Activated T-cell treated with anti-CD3 and anti-CD28 coated beads, Interleukin-2, amount 50 U/mL, for 72 hours (primary cell): Measurements from ENCODE around the gene PIAS4. TPM values are rescaled to one million over a fixed set of nuclear protein-coding genes. Genes with fewer than 3 reads are reported as not detected.
"Not testable (repeated sequence)": the region's sequence is repeated elsewhere in the genome, so short reads cannot be mapped to it uniquely, and the experiment has no call there.

Experiments
- ATAC-seq, 2 donors: fragments of 150-1000 bp; cut with Tn5 transposase; replicated peaks in 1 of 2; 2 replicates each; pipeline ENCODE4 v1.10.0; 2021; ENCODE audit warnings: moderate library complexity in 2 of 2, mild to moderate bottlenecking in 1 of 2
- DNase-seq, 2 donors: peaks; one replicate each; pipeline ENCODE4 v3.0.0; 2021 to 2022; ENCODE audit warnings: mixed read lengths in 1 of 2
- H3K27ac Mint-ChIP-seq: one replicate; pipeline ENCODE4 v1.8.0; 2022; ENCODE audit warnings: mild to moderate bottlenecking, moderate library complexity, mixed read lengths
- H3K27me3 Mint-ChIP-seq: one replicate; pipeline ENCODE4 v1.8.0; 2022; ENCODE audit warnings: low read depth, mixed read lengths
- H3K36me3 Mint-ChIP-seq, 2 donors: one replicate each; pipeline ENCODE4 v1.8.0; 2022; ENCODE audit warnings: mixed read lengths in 2 of 2, mild to moderate bottlenecking in 1 of 2; ENCODE audit not compliant: insufficient read depth in 2 of 2
- H3K4me1 Mint-ChIP-seq: one replicate; pipeline ENCODE4 v1.8.0; 2022; ENCODE audit warnings: low read depth, mixed read lengths
- H3K4me3 Mint-ChIP-seq, 2 donors: one replicate each; pipeline ENCODE4 v1.8.0; 2022; ENCODE audit warnings: mild to moderate bottlenecking in 2 of 2, mixed read lengths in 2 of 2, moderate library complexity in 2 of 2
- H3K9me3 Mint-ChIP-seq, 2 donors: one replicate each; pipeline ENCODE4 v1.8.0; 2022; ENCODE audit warnings: mixed read lengths in 2 of 2
- total RNA-seq, 2 donors: library from RNA; stranded (reverse); gene quantifications; one replicate each; pipeline ENCODE4 v1.2.3, GENCODE V29; 2022

The PIAS4 gene
- total RNA-seq, 2 donors from 2014 or later, result 33.4 TPM

DNA sequence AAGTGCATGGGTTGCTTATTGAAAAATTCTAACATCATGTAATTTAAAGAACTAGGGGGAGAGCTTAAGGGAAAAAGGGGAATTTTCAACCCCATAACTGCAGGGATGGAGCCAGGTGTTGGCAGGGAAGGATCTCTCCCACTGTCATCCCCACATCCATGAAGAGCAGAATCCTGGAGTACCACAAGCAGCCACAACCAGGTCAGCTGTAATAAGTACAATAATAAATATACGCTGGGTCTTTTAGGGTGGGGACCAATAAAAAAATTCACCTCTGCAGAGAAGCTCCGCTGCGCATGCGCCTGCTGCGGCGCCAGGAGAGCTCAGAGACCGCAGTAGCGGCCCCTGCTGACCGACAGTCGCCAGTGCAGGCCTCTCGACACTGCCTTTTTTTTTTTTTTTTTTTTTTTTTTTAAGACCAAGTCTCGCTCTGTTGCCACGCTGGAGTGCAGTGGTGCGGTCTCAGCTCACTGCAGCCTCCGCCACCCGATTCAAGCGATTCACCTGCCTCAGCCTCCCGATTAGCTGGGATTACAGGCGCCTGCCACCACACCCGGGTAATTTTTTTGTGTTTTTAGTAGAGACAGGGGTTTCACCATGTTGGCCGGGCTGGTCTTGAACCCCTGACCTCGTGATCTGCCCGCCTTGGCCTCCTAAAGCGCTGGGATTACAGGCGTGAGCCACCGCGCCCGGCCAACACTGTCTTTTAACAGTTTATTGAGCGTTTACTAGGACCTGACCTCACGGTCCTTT is 19.7 kb upstream of the PIAS4 start:
- peaks cover 2% of the 10 kb centered on the region in 2 donors for H3K9me3 Mint-ChIP-seq
- DNase-seq, result peak; percentile 90 to 91
- peaks cover 58% of the 10 kb centered on the region for H3K4me1 Mint-ChIP-seq
- H3K4me3 Mint-ChIP-seq, result peak overlapping the region; percentile 90 to 95
- H3K27me3 Mint-ChIP-seq, result no peaks in the 10 kb centered on the region
- H3K27ac Mint-ChIP-seq, result peak overlapping the region; percentile 95
- peaks cover 16 to 23% of the 10 kb centered on the region in 2 donors for H3K36me3 Mint-ChIP-seq
- ATAC-seq, result peak; percentile 28 to 33

DNA sequence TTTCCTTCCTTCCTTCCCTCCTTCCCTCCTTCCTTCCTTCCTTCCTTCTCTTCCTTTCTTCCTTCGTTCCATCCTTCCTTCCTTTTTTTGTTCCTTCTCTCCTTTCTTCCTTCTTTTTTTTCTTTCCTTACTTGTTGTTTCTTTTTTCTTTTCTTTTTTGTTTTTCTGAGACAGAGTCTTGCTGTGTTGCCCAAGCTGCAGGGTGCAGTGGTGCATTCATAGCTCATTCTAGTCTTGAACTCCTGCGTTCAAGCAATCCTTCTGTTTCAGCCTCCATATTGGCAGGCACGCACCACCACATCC is 16.8 kb upstream of the PIAS4 start:
- Mint-ChIP-seq H3K4me3 (peak overlapping the region; percentile 53 to 86), H3K27ac (peak overlapping the region; percentile 98), H3K27me3 (no peaks in the 10 kb centered on the region), H3K4me1 (peaks cover 35% of the 10 kb centered on the region), H3K9me3 (peaks cover 2% of the 10 kb centered on the region in 2 donors), H3K36me3 (peaks cover 0 to 3% of the 10 kb centered on the region in 2 donors)
- ATAC-seq, result no peak
- DNase-seq, result no peak

DNA sequence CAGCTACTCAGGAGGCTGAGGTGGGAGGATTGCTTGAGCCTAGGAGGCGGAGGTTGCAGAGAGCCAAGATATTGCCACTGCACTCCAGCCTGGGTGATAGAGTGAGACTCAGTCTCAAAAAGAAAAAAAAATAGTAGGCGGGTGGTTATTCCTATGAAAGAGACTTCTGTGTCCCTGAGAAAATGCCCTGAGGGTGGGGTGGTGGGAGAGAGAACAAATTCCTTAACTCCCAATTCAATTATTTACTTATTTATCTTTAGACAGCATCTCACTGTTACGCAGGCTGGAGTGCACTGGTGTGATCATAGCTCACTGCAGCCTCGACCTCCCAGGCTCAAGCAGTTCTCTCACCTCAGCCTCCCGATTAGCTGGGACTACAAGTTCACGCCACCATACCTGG is 11.9 kb upstream of the PIAS4 start:
- H3K36me3 Mint-ChIP-seq, result peaks cover 0 to 3% of the 10 kb centered on the region in 2 donors
- DNase-seq (no peak), ATAC-seq (no peak)
- peaks cover 5% of the 10 kb centered on the region for H3K4me1 Mint-ChIP-seq
- H3K27me3 Mint-ChIP-seq, result no peaks in the 10 kb centered on the region
- peaks cover 2% of the 10 kb centered on the region in 2 donors for H3K9me3 Mint-ChIP-seq
- H3K27ac Mint-ChIP-seq, result no peak overlapping the region
- H3K4me3 Mint-ChIP-seq, result no peak overlapping the region

DNA sequence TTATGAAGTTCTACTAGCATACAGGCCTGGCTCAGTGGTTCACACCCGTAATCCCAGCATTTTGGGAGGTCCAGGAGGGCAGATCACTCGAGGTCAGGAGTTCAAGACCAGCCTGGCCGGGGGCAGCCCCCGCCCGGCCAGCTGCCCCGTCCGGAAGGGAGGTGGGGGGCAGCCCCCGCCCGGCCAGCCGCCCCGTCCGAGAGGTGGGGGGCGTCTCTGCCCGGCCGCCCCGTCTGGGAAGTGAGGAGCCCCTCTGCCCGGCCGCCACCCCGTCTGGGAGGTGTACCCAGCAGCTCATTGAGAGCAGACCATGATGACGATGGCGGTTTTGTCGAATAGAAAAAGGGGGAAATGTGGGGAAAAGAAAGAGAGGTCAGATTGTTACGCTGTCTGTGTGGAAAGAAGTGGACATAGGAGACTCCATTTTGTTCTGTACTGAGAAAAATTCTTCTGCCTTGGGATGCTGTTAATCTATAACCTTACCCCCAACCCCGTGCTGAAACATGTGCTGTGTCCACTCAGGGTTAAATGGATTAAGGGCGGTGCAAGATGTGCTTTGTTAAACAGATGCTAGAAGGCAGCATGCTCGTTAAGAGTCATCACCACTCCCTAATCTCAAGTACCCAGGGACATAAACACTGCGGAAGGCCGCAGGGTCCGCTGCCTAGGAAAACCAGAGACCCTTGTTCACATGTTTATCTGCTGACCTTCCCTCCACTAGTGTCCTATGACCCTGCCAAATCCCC is 8.7 kb upstream of the PIAS4 start:
- not testable (repeated sequence) for H3K36me3 Mint-ChIP-seq, H3K9me3 Mint-ChIP-seq, H3K4me3 Mint-ChIP-seq, H3K27me3 Mint-ChIP-seq, H3K27ac Mint-ChIP-seq, DNase-seq, ATAC-seq, H3K4me1 Mint-ChIP-seq

DNA sequence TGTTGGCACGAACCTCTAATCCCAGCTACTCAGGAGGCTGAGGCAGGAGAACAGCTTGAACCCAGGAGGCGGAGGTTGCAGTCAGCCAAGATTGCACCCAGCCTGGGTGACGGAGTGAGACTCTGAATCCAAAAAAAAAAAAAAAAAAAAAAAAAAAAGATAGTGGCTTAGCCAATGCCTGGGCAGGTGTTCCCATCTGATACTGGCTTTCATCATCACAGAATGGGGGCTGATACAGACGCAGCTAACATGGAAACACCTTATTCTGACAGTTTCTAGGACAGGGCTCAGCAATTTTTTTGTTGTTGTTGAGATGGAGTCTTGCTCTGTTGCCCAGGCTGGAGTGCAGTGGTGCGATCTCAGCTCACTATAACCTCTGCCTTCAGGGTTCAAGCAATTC is 6.7 kb upstream of the PIAS4 start:
- H3K9me3 Mint-ChIP-seq, H3K27me3 Mint-ChIP-seq, H3K36me3 Mint-ChIP-seq, ATAC-seq, DNase-seq, H3K27ac Mint-ChIP-seq, H3K4me3 Mint-ChIP-seq, H3K4me1 Mint-ChIP-seq: not testable (repeated sequence)

DNA sequence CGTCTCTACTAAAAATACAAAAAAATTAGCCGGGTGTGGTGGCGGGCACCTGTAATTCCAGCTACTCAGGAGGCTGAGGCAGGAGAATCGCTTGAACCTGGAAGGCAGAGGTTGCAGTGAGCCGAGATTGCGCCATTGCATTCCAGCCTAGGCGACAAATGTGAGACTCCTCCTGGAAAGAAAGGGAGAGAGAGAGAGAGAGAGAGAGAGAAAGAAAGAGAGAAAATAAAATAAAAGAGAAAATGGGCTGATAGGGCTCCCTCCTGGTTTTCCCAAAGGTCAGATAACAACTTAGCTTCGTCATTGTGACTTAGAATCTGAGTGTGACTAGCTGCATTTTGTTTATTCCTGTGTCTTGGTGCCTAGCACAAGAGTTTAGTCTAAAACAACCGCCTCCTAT is 2.1 kb upstream of the PIAS4 start:
- DNase-seq, result not testable (repeated sequence)

DNA sequence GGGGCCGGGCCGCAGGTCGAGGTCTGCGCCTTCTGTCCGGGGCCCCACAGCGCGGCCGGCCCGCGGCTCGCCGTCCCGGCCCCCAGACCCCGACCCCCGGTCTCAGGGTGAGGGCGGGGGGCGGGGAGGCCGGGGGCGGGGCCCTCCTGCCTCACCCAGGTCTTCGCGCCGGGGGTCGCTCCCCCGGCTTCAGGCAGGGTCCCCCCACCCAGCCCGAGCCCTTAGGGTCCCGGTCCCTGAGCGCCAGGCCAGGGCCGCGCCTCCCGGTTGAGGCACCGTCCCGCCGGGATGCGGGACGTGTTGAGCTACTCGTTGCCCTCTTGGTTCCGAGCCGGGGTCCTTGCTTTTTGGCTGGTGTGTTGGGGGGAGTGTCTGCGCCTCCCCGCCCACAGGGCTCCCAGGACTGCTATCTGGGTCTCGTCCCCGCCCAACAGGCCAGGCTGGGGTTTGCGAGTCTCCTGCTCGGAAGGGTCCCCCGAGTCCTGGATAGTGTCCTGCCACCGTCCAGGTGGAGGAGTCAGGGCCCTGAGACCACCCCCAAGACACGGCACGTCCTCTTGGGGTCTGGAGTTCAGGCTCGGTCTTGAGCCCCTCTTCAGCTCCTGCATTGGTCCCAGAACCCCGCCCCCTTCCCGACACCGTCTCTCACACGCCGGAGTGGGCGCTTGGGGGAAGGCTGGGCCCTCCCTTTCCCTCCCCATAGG is 452 bp downstream of the PIAS4 start:
- Mint-ChIP-seq H3K27me3 (no peaks in the 10 kb centered on the region), H3K4me3 (peak overlapping the region; percentile 88 to 91), H3K4me1 (peaks cover 37% of the 10 kb centered on the region), H3K27ac (peak overlapping the region; percentile 72), H3K36me3 (peaks cover 0 to 1% of the 10 kb centered on the region in 2 donors), H3K9me3 (no peaks in the 10 kb centered on the region)
- ATAC-seq, result no peak
- DNase-seq, result peak; percentile 42 to 49

More for the DNA sequence above, 2.1 kb upstream of the PIAS4 start:
- H3K27me3 Mint-ChIP-seq, H3K9me3 Mint-ChIP-seq, H3K36me3 Mint-ChIP-seq, ATAC-seq: not testable (repeated sequence)
- peak overlapping the region; percentile 55 for H3K27ac Mint-ChIP-seq
- H3K4me3 Mint-ChIP-seq, result peak overlapping the region in 1 of 2 donors; percentile 30
- peaks cover 29% of the 10 kb centered on the region for H3K4me1 Mint-ChIP-seq

DNA sequence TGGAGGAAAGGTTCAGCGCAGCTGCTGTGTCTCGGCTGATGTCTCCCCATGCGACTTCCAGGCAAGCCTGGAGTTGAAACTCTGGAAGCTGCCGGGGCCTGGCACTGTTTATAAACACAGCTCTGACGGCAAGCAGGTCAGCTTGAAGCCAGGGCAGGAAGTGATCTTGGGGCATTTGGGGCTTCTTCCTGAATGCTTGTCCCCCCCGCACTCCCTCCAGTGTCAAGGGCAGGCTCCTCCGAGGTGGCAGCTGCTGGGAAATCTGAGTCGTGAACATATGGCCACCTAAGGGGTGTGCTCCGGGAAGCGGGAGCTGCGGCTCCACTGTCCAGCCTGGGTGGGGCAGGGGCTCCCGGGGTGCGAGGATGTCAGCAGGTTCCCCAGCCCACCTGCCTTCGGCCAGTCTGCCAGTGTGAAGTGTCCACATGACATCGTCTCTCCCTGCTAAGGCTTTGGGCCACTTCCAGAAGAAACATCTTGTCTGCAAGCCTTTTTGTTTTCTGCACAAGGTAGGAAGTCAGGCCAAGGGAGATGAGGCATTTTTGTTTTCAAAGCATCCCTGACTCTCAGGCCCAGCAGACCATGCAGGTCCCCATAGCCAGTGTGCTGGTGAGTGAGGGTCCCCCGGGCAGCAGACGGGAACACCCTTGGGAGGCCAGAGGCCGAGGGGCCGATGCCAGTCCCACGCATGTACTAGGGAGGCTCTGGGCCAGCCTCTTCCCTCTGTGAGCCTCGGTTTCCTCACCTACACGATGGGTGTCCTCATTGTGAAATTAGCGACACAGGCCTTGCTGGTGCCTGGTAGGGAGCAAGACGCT is 2.7 kb downstream of the PIAS4 start:
- Mint-ChIP-seq H3K27me3 (no peaks in the 10 kb centered on the region), H3K36me3 (peaks cover 0 to 1% of the 10 kb centered on the region in 2 donors), H3K27ac (no peak overlapping the region), H3K4me3 (no peak overlapping the region), H3K4me1 (peaks cover 39% of the 10 kb centered on the region), H3K9me3 (no peaks in the 10 kb centered on the region)
- no peak for DNase-seq
- no peak for ATAC-seq

DNA sequence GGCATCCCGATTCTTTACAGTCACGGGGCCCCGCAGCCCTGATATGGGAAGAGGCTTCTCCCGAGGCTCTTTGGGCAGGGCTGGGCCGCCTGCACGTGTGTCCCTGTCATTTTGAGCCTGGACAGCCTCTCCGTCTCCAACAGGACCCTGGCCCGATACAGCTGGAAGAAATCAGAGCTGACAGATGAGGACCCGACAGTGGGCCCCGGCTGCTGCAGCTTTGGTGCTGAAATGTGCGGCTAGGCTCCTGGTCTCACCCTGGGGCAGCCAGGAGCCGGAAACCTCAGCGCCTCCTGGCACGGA is 3.2 kb downstream of the PIAS4 start:
- ATAC-seq (no peak), DNase-seq (no peak)
- no peak overlapping the region for H3K4me3 Mint-ChIP-seq
- peaks cover 39% of the 10 kb centered on the region for H3K4me1 Mint-ChIP-seq
- no peaks in the 10 kb centered on the region for H3K9me3 Mint-ChIP-seq
- no peaks in the 10 kb centered on the region for H3K27me3 Mint-ChIP-seq
- peaks cover 0 to 1% of the 10 kb centered on the region in 2 donors for H3K36me3 Mint-ChIP-seq
- no peak overlapping the region for H3K27ac Mint-ChIP-seq

DNA sequence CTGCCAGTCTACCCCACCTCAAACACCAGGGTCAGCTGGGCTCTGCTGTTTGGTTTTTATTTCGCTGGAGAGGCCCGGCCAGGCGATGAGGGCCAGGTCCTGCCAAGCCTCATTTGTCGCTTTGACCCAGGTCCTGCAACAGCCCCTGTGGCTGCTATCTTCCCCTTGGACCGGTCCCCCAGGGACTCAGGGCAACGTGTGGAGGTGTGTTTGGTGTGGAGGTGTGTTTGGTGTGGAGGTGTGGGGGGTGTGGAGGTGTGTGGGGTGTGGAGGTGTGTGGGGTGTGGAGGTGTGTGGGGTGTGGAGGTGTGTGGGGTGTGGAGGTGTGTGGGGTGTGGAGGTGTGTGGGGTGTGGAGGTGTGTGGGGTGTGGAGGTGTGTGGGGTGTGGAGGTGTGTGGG is 3.9 kb downstream of the PIAS4 start:
- not testable (repeated sequence) for H3K36me3 Mint-ChIP-seq, ATAC-seq, H3K27me3 Mint-ChIP-seq, DNase-seq, H3K4me3 Mint-ChIP-seq, H3K9me3 Mint-ChIP-seq
- Mint-ChIP-seq H3K27ac (peak overlapping the region; percentile 56), H3K4me1 (peaks cover 33% of the 10 kb centered on the region)

DNA sequence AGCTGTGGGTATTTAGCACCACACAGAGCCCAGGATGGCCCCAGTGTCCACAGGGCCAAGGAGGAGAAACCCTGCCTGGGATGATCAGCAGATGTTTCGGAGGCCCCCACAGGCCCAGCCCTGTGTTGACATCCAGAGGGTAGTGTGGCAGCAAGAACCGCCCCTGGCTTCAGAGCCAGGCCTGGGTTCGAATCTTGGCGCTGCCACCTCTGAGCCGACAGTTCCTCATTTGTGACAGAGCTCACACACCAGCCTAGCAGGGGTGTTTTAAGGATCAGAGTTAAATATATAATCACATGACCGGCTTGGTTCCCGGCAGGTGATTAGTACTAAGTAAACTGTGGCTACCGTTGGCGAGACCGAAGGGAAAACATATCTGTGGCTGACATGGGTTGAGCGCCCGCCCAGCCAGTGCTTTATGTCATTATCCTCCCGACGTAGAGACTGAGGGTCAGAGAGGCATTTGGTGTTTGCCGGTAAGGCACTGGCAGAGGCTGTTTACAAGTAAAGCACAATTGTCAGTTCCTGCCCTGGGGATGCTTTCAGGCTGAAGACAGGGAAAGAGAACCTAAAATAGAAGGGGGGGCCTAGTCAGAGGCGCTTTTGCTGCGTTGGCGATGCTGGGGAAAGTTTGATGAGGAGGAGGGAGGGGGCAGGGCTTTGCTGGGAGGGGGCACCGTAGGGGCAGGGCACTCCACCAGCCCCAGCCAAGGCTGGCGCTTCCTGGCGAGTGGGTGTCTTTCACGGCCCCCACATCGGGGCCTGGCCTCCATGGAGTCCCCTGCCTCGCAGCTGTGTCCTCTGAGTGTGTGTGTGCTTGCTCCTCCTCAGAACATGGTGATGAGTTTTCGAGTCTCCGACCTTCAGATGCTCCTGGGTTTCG is 4.8 kb downstream of the PIAS4 start:
- Mint-ChIP-seq H3K27ac (no peak overlapping the region), H3K4me3 (no peak overlapping the region), H3K4me1 (peaks cover 29% of the 10 kb centered on the region), H3K36me3 (peaks cover 0 to 1% of the 10 kb centered on the region in 2 donors), H3K9me3 (no peaks in the 10 kb centered on the region), H3K27me3 (no peaks in the 10 kb centered on the region)
- ATAC-seq (no peak), DNase-seq (no peak)

DNA sequence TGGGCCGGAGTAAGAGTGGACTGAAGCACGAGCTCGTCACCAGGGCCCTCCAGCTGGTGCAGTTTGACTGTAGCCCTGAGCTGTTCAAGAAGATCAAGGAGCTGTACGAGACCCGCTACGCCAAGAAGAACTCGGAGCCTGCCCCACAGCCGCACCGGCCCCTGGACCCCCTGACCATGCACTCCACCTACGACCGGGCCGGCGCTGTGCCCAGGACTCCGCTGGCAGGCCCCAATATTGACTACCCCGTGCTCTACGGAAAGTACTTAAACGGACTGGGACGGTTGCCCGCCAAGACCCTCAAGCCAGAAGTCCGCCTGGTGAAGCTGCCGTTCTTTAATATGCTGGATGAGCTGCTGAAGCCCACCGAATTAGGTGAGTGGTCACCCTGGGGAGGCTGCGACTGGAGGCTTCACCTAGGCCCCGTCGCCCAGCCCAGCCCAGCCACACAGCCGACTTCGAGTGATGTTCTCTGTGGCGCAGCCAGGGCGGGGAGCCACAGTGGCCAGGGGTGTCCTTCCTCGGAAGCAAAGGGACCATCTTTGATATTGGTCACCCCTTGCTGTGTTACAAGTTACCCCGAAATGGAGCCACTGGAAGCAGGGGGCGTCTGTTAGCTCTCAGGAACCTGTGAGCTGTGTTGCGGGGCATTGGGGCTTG is 5.6 kb downstream of the PIAS4 start:
- no peaks in the 10 kb centered on the region for H3K27me3 Mint-ChIP-seq
- H3K4me3 Mint-ChIP-seq, result no peak overlapping the region
- H3K27ac Mint-ChIP-seq, result no peak overlapping the region
- no peaks in the 10 kb centered on the region for H3K36me3 Mint-ChIP-seq
- H3K4me1 Mint-ChIP-seq, result peaks cover 29% of the 10 kb centered on the region
- H3K9me3 Mint-ChIP-seq, result no peaks in the 10 kb centered on the region
- DNase-seq, result no peak
- no peak for ATAC-seq
